SIG-M5 treated with dmso at 0.1 percent for 504 hours (cell line): ENCODE measurements around the gene CORO2B.

ENCODE experiments used
- DNase-seq: peaks from one replicate; lab custom pipeline; 2025; ENCODE audit not compliant: unreplicated experiment; lab: John Stamatoyannopoulos, UW

Gene CORO2B

DNA sequence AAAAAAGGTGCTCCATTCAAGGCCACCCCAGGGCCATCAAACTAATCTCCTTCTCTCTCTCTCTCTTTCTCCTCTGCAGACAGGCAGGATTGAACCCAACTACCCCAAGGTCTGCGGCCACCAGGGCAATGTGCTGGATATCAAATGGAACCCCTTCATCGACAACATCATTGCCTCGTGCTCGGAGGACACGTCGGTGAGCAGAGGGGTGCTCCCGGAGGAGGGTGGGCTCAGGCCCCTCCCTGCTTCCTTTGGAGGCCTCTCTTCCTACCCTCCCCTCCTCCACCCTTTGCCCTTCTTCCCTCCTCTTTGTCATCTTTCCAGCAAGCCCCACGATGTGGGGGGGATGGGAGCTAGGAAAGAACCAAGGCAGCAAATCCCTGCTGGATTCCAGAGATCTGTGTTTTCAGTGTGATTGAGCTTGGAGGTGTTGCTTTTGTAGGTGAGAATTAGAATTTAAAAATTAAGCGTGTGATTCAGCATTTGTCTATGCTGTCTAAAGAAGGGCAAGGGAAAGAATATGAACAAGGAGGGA lies 116.3 kb downstream of the CORO2B start:
- DNase-seq, result no peak

DNA sequence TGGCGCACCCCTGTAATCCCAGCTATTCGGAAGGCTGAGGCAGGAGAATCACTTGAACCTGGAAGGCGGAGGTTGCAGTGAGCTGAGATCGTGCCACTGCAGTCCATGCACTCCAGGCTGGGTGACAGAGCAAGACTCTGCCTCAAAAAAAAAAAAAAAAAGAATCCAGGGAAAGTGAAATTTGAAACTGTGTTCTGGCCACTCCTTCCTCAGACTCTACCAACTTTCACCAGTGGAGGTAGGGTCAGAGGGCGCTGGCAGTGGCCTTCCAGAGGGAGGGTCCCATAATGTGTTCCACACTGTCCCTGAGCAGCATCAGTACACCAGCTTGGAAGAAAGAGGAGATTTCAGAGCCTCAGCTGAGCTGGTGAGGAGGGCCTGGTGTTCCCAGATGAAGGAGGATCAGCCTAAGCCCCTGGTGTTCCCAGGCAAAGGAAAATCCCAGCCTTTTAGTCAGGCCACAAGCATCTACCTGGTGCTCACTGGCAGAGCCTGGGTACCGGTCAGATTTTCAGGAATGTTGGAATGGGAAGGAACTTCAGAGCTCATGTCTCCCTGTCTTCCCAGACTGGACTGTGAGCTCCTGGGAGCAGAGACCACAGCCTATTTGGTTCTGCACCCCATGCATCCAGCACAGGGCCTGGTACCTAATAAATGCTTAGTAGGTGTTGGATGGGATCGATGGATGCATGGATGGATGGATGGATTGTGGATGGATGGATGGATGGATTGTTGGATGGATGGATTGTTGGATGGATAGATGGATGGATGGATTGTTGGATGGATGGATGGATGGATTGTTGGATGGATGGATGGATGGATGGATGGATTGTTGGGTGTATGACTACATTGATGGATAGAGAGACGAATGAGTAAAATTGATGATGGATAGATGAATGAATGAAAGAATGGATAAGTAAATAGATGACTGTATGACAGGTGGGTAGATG lies 117.9 kb downstream of the CORO2B start:
- no peak for DNase-seq

GRCh38 chr15:68697711-68698690 lies 119.2 kb downstream of the CORO2B start:
- no peak for DNase-seq

GRCh38 chr15:68698708-68699107 lies 119.9 kb downstream of the CORO2B start:
- DNase-seq, result no peak

GRCh38 chr15:68699124-68699880 lies 120.5 kb downstream of the CORO2B start:
- DNase-seq, result no peak

- DNase-seq, result no peak
These were observed 121.2 kb downstream of the CORO2B start for GRCh38 chr15:68699881-68700454.

- DNase-seq, result no peak
These were observed 121.8 kb downstream of the CORO2B start for GRCh38 chr15:68700455-68701123.

- DNase-seq, result no peak
These were observed 123.1 kb downstream of the CORO2B start for GRCh38 chr15:68701886-68702285.

- peak; percentile 6 for DNase-seq
These were observed 125.8 kb downstream of the CORO2B start for GRCh38 chr15:68704496-68705021.

GRCh38 chr15:68706256-68706655 lies 127.5 kb downstream of the CORO2B start:
- DNase-seq, result no peak

DNA sequence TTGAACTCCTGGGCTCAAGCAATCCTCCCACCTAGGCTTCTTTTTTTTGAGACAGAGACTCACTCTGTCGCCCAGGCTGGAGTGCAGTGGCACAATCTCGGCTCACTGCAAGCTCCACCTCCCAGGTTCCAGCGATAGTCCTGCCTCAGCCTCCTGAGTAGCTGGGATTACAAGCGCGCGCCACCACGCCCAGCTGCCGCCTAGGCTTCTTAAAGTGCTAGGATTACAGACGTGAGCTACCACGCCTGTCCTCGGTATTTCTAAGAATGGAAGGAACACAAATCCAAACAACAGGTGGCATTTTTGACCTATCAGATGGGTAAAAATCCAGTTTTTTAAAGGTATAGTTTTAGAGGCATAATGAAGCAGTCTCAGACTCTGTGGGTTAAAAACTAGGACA lies 128.1 kb downstream of the CORO2B start:
- DNase-seq, result no peak

DNA sequence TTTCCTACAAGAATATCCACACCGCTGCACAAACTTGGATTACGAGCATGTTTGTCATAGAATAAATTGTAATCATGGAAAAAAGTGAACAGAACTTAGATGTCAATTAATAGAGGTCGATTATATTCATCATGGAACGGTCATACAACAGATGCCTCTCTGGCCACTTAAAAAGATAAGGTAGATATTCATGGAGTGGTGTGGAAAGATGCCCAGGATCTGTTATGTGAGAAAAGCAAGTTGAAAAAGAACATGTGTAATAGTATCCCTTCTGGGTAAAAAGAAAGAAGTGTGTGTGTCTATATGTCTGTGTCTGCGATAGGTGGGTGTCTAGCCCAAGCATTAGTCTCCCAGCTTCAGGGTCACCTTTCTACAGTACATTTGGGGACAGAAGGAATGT lies 128.6 kb downstream of the CORO2B start:
- DNase-seq, result no peak

- no peak for DNase-seq
These were observed 131.1 kb downstream of the CORO2B start for GRCh38 chr15:68709876-68710275.

DNA sequence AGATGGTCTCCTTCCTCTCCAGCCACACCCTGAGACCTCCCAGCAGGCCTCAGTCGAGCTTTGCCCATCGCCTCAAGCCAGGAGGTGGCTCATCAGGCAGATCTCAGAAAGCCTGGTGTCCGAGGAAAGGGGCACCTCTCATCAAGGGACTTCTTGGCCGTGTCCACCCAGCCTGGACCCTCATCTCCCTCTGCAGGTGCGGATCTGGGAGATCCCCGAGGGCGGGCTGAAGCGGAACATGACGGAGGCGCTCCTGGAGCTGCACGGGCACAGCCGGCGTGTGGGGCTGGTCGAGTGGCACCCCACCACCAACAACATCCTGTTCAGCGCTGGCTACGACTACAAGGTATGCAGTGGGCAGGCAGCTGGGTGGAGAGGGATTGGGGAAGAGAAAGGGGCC lies 131.7 kb downstream of the CORO2B start:
- no peak for DNase-seq

GRCh38 chr15:68711406-68711805 lies 132.6 kb downstream of the CORO2B start:
- DNase-seq, result no peak

GRCh38 chr15:68712886-68713285 lies 134.1 kb downstream of the CORO2B start:
- DNase-seq, result no peak

GRCh38 chr15:68713874-68714273 lies 135.1 kb downstream of the CORO2B start:
- DNase-seq, result no peak

DNA sequence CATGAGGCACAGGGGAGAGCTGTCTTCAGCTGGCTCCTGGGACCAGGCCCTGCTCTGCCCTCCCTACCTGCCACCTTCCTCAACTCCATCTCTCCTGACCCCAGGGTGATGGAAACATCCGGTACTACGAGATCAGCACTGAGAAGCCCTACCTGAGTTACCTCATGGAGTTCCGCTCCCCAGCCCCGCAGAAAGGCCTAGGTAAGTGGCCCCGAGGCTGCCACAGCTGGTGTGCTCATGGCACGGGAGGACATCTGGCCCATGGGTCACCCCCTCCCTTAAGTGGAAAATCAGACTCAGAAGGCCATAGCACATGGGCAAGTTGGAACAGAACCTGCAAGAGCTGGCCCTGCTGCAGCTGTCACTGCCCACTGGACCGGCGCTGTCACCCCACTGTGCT lies 136.3 kb downstream of the CORO2B start:
- DNase-seq, result no peak

DNA sequence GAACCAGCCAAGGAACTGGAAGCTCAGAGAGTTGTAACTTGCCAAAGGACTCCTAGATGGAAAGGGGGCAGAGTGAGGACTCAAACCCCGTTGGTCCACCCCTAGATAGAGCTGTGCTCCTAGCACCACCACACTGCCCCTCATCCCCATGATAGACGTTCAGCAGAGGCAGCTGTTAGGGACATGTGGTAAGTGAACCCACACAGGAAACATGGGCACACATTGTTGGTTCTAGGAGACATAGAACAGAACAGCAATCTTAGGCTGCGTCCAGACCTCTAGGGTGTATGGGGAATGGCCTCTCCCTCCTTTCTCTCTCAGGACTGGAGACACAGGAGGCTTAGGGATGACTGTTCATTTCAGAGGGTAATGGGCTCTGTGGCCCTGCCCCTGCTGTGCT lies 139.2 kb downstream of the CORO2B start:
- DNase-seq, result no peak

DNA sequence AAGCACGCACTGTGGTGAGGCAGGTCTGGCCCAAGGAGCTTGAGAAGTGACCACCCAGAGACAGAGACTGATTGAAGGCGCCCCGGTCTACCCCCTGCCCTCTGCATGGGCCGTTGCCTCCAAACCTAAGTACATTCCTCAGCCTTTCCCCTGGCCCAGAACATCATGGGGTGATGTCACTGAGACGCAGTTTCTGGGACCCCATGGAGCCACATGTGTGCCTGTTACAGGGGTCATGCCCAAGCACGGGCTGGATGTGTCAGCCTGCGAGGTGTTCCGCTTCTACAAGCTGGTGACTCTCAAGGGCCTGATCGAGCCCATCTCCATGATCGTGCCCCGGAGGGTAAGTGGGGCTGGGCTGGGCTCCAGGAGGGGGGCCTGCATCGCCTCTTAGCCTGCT lies 139.7 kb downstream of the CORO2B start:
- DNase-seq, result no peak
